Activated B cell treated with CpG ODN at 0.5 μM for 24 hours (primary cell): ENCODE results near the gene LCP2. TPM values are rescaled to one million over a fixed set of nuclear protein-coding genes. Genes with fewer than 3 reads are reported as not detected.
"Not testable (repeated sequence)": the region's sequence is repeated elsewhere in the genome, so short reads cannot be mapped to it uniquely, and the experiment has no call there.

Experiments
- ATAC-seq: fragments of 200-7000 bp; cut with Tn5 transposase; one replicate; pipeline ENCODE4 v1.10.0; 2021; ENCODE audit warnings: low read depth, mild to moderate bottlenecking, moderate library complexity
- CTCF ChIA-PET: fragments of 350-600 bp; sonication (Branson Sonifier 250); formaldehyde crosslinking; loops from one replicate; lab custom pipeline; 2021; ENCODE audit warnings: antibody characterized with exemption; lab: Charles Lee
- POLR2A ChIA-PET: fragments of 350-600 bp; sonication (Branson Sonifier 250); formaldehyde crosslinking; loops from one replicate; lab custom pipeline; 2021; ENCODE audit warnings: antibody characterized with exemption; lab: Charles Lee
- DNase-seq: peaks from one replicate; pipeline ENCODE4 v3.0.0; 2022
- H3K27ac Mint-ChIP-seq: one replicate; pipeline ENCODE4 v1.8.0; 2020; ENCODE audit warnings: mixed read lengths
- H3K27me3 Mint-ChIP-seq: one replicate; pipeline ENCODE4 v1.8.0; 2021; ENCODE audit warnings: mixed read lengths
- H3K36me3 Mint-ChIP-seq: one replicate; pipeline ENCODE4 v1.8.0; 2021; ENCODE audit warnings: low read depth, mixed read lengths
- H3K4me1 Mint-ChIP-seq: one replicate; pipeline ENCODE4 v1.8.0; 2021; ENCODE audit warnings: mixed read lengths
- H3K4me3 Mint-ChIP-seq: one replicate; pipeline ENCODE4 v1.8.0; 2020; ENCODE audit warnings: mild to moderate bottlenecking, mixed read lengths
- H3K9me3 Mint-ChIP-seq: one replicate; pipeline ENCODE4 v1.8.0; 2020; ENCODE audit warnings: mixed read lengths
- CTCF ChIP-seq: fragments of 200-600 bp; IDR thresholded peaks from one replicate; pipeline ENCODE4 v1.8.0; 2022; ENCODE audit warnings: antibody characterized with exemption, mild to moderate bottlenecking
- intact Hi-C: fragments of 100-400 bp; cut with micrococcal nuclease; formaldehyde crosslinking; loops from one replicate; pipeline ENCODE4 v1.15.1; 2024
- total RNA-seq: library from RNA; stranded (reverse); gene quantifications from 2 replicates; pipeline ENCODE4 v1.2.3, GENCODE V29; 2022

LCP2 gene
- total RNA-seq, 1 donor from 2014 or later = 8.5 TPM

- TF ChIP-seq CTCF = no peak
- Mint-ChIP-seq H3K36me3 (peaks cover 15% of the 10 kb centered on the region), H3K27ac (no peak overlapping the region), H3K4me1 (peaks cover 14% of the 10 kb centered on the region), H3K9me3 (no peaks in the 10 kb centered on the region), H3K4me3 (no peak overlapping the region), H3K27me3 (no peaks in the 10 kb centered on the region)
- no peak for ATAC-seq
- ChIA-PET CTCF (no interaction called here), POLR2A (no interaction called here)
- intact Hi-C loops = no loop called here
- no peak for DNase-seq
Measured at GRCh38 chr5:170250810-170251317, 46.7 kb downstream of the LCP2 start.

GRCh38 chr5:170249355-170249754, 48.2 kb downstream of the LCP2 start:
- no peak for TF ChIP-seq CTCF
- ATAC-seq = no peak
- ChIA-PET CTCF (no interaction called here), POLR2A (no interaction called here)
- Mint-ChIP-seq H3K36me3 (peaks cover 15% of the 10 kb centered on the region), H3K4me1 (peaks cover 11% of the 10 kb centered on the region), H3K27me3 (no peaks in the 10 kb centered on the region), H3K27ac (no peak overlapping the region), H3K4me3 (no peak overlapping the region), H3K9me3 (no peaks in the 10 kb centered on the region)
- intact Hi-C loops = no loop called here
- DNase-seq = no peak

GRCh38 chr5:170248931-170249227, 48.7 kb downstream of the LCP2 start:
- ATAC-seq, H3K27ac Mint-ChIP-seq, DNase-seq, H3K9me3 Mint-ChIP-seq, H3K27me3 Mint-ChIP-seq, intact Hi-C loops, POLR2A ChIA-PET, H3K4me3 Mint-ChIP-seq, H3K4me1 Mint-ChIP-seq, CTCF ChIA-PET: not testable (repeated sequence)
- peaks cover 15% of the 10 kb centered on the region for H3K36me3 Mint-ChIP-seq

GRCh38 chr5:170248172-170248930, 49.2 kb downstream of the LCP2 start:
- Mint-ChIP-seq H3K27ac (no peak overlapping the region), H3K9me3 (no peaks in the 10 kb centered on the region), H3K36me3 (peaks cover 15% of the 10 kb centered on the region), H3K27me3 (no peaks in the 10 kb centered on the region), H3K4me1 (peaks cover 2% of the 10 kb centered on the region), H3K4me3 (no peak overlapping the region)
- POLR2A ChIA-PET = no interaction called here
- CTCF ChIA-PET = no interaction called here
- ATAC-seq (no peak), DNase-seq (no peak)
- intact Hi-C loops = no loop called here
- TF ChIP-seq CTCF = no peak

- Mint-ChIP-seq H3K27ac (no peak overlapping the region), H3K9me3 (no peaks in the 10 kb centered on the region)
Measured at GRCh38 chr5:170247363-170247762, 50.2 kb downstream of the LCP2 start.

More at GRCh38 chr5:170247363-170247762, 50.2 kb downstream of the LCP2 start:
- H3K4me1 Mint-ChIP-seq = peaks cover 2% of the 10 kb centered on the region
- no peaks in the 10 kb centered on the region for H3K27me3 Mint-ChIP-seq
- no peak for DNase-seq
- no peak for ATAC-seq
- no peak for TF ChIP-seq CTCF
- CTCF ChIA-PET = interaction anchor here (1.1 to 1.3 kb wide), 2 partner anchors 21 to 92 kb away, joined by 3 read pairs; no protein-coding TSS in a partner anchor
- intact Hi-C loops = no loop called here
- no peak overlapping the region for H3K4me3 Mint-ChIP-seq
- POLR2A ChIA-PET = no interaction called here
- H3K36me3 Mint-ChIP-seq = peaks cover 15% of the 10 kb centered on the region
